ENCODE data around the gene NDUFAF5.

NDUFAF5 gene

GRCh38 chr20:13844296-13844695 is 59.5 kb downstream of the NDUFAF5 start:
- no CpG with 5 or more reads among the region's 4 CpGs for WGBS (ENCODE audit: insufficient coverage, insufficient read length)
- H3K9me3 ChIP-seq (ENCODE audit: control insufficient read depth, insufficient read depth, low read length) = no peaks in the 10 kb centered on the region
- no peak overlapping the region for H3K4me3 ChIP-seq (ENCODE audit: low read length)
- no peak overlapping the region for H3K27ac ChIP-seq (ENCODE audit: low read length)
- no peaks in the 10 kb centered on the region for H3K36me3 ChIP-seq (ENCODE audit: control insufficient read depth, insufficient read depth, low read length)
- no peaks in the 10 kb centered on the region for H3K4me1 ChIP-seq (ENCODE audit: control insufficient read depth, insufficient read depth, low read length)
- no peak for DNase-seq (ENCODE audit: low read depth, low spot score)
- no peaks in the 10 kb centered on the region; the same call in 1 of the 2 replicates for H3K27me3 ChIP-seq (ENCODE audit: control insufficient read depth, insufficient read depth, low read length)

- Histone ChIP-seq H3K4me1 (ENCODE audit: control insufficient read depth, insufficient read depth, low read length) (no peaks in the 10 kb centered on the region), H3K27me3 (ENCODE audit: control insufficient read depth, insufficient read depth, low read length) (no peaks in the 10 kb centered on the region; the same call in 1 of the 2 replicates), H3K27ac (ENCODE audit: low read length) (no peak overlapping the region), H3K9me3 (ENCODE audit: control insufficient read depth, insufficient read depth, low read length) (no peaks in the 10 kb centered on the region), H3K4me3 (ENCODE audit: low read length) (no peak overlapping the region), H3K36me3 (ENCODE audit: control insufficient read depth, insufficient read depth, low read length) (no peaks in the 10 kb centered on the region)
- no CpG with 5 or more reads among the region's 2 CpGs for WGBS (ENCODE audit: insufficient coverage, insufficient read length)
- DNase-seq (ENCODE audit: low read depth, low spot score) = no peak
Measured at GRCh38 chr20:13851279-13851678, 66.5 kb downstream of the NDUFAF5 start.

- no peak overlapping the region for H3K27ac ChIP-seq (ENCODE audit: low read length)
- H3K9me3 ChIP-seq (ENCODE audit: control insufficient read depth, insufficient read depth, low read length) = no peaks in the 10 kb centered on the region
- DNase-seq (ENCODE audit: low read depth, low spot score) = no peak
- no peaks in the 10 kb centered on the region for H3K4me1 ChIP-seq (ENCODE audit: control insufficient read depth, insufficient read depth, low read length)
- H3K27me3 ChIP-seq (ENCODE audit: control insufficient read depth, insufficient read depth, low read length) = no peaks in the 10 kb centered on the region; the same call in 1 of the 2 replicates
- no peaks in the 10 kb centered on the region for H3K36me3 ChIP-seq (ENCODE audit: control insufficient read depth, insufficient read depth, low read length)
- H3K4me3 ChIP-seq (ENCODE audit: low read length) = no peak overlapping the region
- no CpG with 5 or more reads among the region's 1 CpG for WGBS (ENCODE audit: insufficient coverage, insufficient read length)
Measured at GRCh38 chr20:13852306-13852705, 67.5 kb downstream of the NDUFAF5 start.

GRCh38 chr20:13855613-13856012 is 70.8 kb downstream of the NDUFAF5 start:
- Histone ChIP-seq H3K9me3 (ENCODE audit: control insufficient read depth, insufficient read depth, low read length) (no peaks in the 10 kb centered on the region), H3K27ac (ENCODE audit: low read length) (no peak overlapping the region), H3K4me1 (ENCODE audit: control insufficient read depth, insufficient read depth, low read length) (no peaks in the 10 kb centered on the region), H3K4me3 (ENCODE audit: low read length) (no peak overlapping the region), H3K36me3 (ENCODE audit: control insufficient read depth, insufficient read depth, low read length) (no peaks in the 10 kb centered on the region), H3K27me3 (ENCODE audit: control insufficient read depth, insufficient read depth, low read length) (no peaks in the 10 kb centered on the region)
- no peak for DNase-seq (ENCODE audit: low read depth, low spot score)
- no CpG with 5 or more reads among the region's 4 CpGs for WGBS (ENCODE audit: insufficient coverage, insufficient read length)

- WGBS (ENCODE audit: insufficient coverage, insufficient read length) = no CpG with 5 or more reads among the region's 4 CpGs
- no peak overlapping the region for H3K4me3 ChIP-seq (ENCODE audit: low read length)
- H3K27ac ChIP-seq (ENCODE audit: low read length) = no peak overlapping the region
- no peaks in the 10 kb centered on the region for H3K27me3 ChIP-seq (ENCODE audit: control insufficient read depth, insufficient read depth, low read length)
- H3K9me3 ChIP-seq (ENCODE audit: control insufficient read depth, insufficient read depth, low read length) = no peaks in the 10 kb centered on the region
- H3K36me3 ChIP-seq (ENCODE audit: control insufficient read depth, insufficient read depth, low read length) = no peaks in the 10 kb centered on the region
- no peak for DNase-seq (ENCODE audit: low read depth, low spot score)
- H3K4me1 ChIP-seq (ENCODE audit: control insufficient read depth, insufficient read depth, low read length) = no peaks in the 10 kb centered on the region
Measured at GRCh38 chr20:13856354-13856753, 71.5 kb downstream of the NDUFAF5 start.

- WGBS (ENCODE audit: insufficient coverage, insufficient read length) = no CpG with 5 or more reads among the region's 3 CpGs
- no peaks in the 10 kb centered on the region for H3K9me3 ChIP-seq (ENCODE audit: control insufficient read depth, insufficient read depth, low read length)
- H3K27me3 ChIP-seq (ENCODE audit: control insufficient read depth, insufficient read depth, low read length) = no peaks in the 10 kb centered on the region
- DNase-seq (ENCODE audit: low read depth, low spot score) = no peak
- H3K4me1 ChIP-seq (ENCODE audit: control insufficient read depth, insufficient read depth, low read length) = no peaks in the 10 kb centered on the region
- no peak overlapping the region for H3K4me3 ChIP-seq (ENCODE audit: low read length)
- H3K36me3 ChIP-seq (ENCODE audit: control insufficient read depth, insufficient read depth, low read length) = no peaks in the 10 kb centered on the region
- H3K27ac ChIP-seq (ENCODE audit: low read length) = no peak overlapping the region
Measured at GRCh38 chr20:13857304-13857703, 72.5 kb downstream of the NDUFAF5 start.

GRCh38 chr20:13857961-13858360 is 73.1 kb downstream of the NDUFAF5 start:
- DNase-seq (ENCODE audit: low read depth, low spot score) = no peak
- Histone ChIP-seq H3K9me3 (ENCODE audit: control insufficient read depth, insufficient read depth, low read length) (no peaks in the 10 kb centered on the region), H3K27me3 (ENCODE audit: control insufficient read depth, insufficient read depth, low read length) (no peaks in the 10 kb centered on the region), H3K4me3 (ENCODE audit: low read length) (no peak overlapping the region), H3K4me1 (ENCODE audit: control insufficient read depth, insufficient read depth, low read length) (no peaks in the 10 kb centered on the region), H3K27ac (ENCODE audit: low read length) (no peak overlapping the region), H3K36me3 (ENCODE audit: control insufficient read depth, insufficient read depth, low read length) (no peaks in the 10 kb centered on the region)
- WGBS (ENCODE audit: insufficient coverage, insufficient read length) = no CpG with 5 or more reads among the region's 7 CpGs

GRCh38 chr20:13858439-13858838 is 73.6 kb downstream of the NDUFAF5 start:
- H3K9me3 ChIP-seq (ENCODE audit: control insufficient read depth, insufficient read depth, low read length) = no peaks in the 10 kb centered on the region
- no CpG with 5 or more reads among the region's 5 CpGs for WGBS (ENCODE audit: insufficient coverage, insufficient read length)

GRCh38 chr20:13858871-13859270 is 74.0 kb downstream of the NDUFAF5 start:
- no peak overlapping the region for H3K4me3 ChIP-seq (ENCODE audit: low read length)
- DNase-seq (ENCODE audit: low read depth, low spot score) = no peak
- H3K27ac ChIP-seq (ENCODE audit: low read length) = no peak overlapping the region
- H3K9me3 ChIP-seq (ENCODE audit: control insufficient read depth, insufficient read depth, low read length) = no peaks in the 10 kb centered on the region
- no peaks in the 10 kb centered on the region for H3K27me3 ChIP-seq (ENCODE audit: control insufficient read depth, insufficient read depth, low read length)
- H3K36me3 ChIP-seq (ENCODE audit: control insufficient read depth, insufficient read depth, low read length) = no peaks in the 10 kb centered on the region
- H3K4me1 ChIP-seq (ENCODE audit: control insufficient read depth, insufficient read depth, low read length) = no peaks in the 10 kb centered on the region

More at GRCh38 chr20:13858439-13858838, 73.6 kb downstream of the NDUFAF5 start:
- H3K4me3 ChIP-seq (ENCODE audit: low read length) = no peak overlapping the region
- H3K27me3 ChIP-seq (ENCODE audit: control insufficient read depth, insufficient read depth, low read length) = no peaks in the 10 kb centered on the region
- no peak overlapping the region for H3K27ac ChIP-seq (ENCODE audit: low read length)
- no peak for DNase-seq (ENCODE audit: low read depth, low spot score)
- no peaks in the 10 kb centered on the region for H3K36me3 ChIP-seq (ENCODE audit: control insufficient read depth, insufficient read depth, low read length)
- no peaks in the 10 kb centered on the region for H3K4me1 ChIP-seq (ENCODE audit: control insufficient read depth, insufficient read depth, low read length)

- Histone ChIP-seq H3K9me3 (ENCODE audit: control insufficient read depth, insufficient read depth, low read length) (no peaks in the 10 kb centered on the region), H3K4me1 (ENCODE audit: control insufficient read depth, insufficient read depth, low read length) (no peaks in the 10 kb centered on the region), H3K27me3 (ENCODE audit: control insufficient read depth, insufficient read depth, low read length) (no peaks in the 10 kb centered on the region), H3K27ac (ENCODE audit: low read length) (no peak overlapping the region), H3K4me3 (ENCODE audit: low read length) (no peak overlapping the region), H3K36me3 (ENCODE audit: control insufficient read depth, insufficient read depth, low read length) (no peaks in the 10 kb centered on the region)
- no peak for DNase-seq (ENCODE audit: low read depth, low spot score)
- no CpG with 5 or more reads among the region's 2 CpGs for WGBS (ENCODE audit: insufficient coverage, insufficient read length)
Measured at GRCh38 chr20:13862245-13862644, 77.4 kb downstream of the NDUFAF5 start.

GRCh38 chr20:13863244-13863643 is 78.4 kb downstream of the NDUFAF5 start:
- no peak for DNase-seq (ENCODE audit: low read depth, low spot score)
- H3K9me3 ChIP-seq (ENCODE audit: control insufficient read depth, insufficient read depth, low read length) = no peaks in the 10 kb centered on the region
- H3K27ac ChIP-seq (ENCODE audit: low read length) = no peak overlapping the region
- no CpG with 5 or more reads among the region's 1 CpG for WGBS (ENCODE audit: insufficient coverage, insufficient read length)
- H3K4me3 ChIP-seq (ENCODE audit: low read length) = no peak overlapping the region
- no peaks in the 10 kb centered on the region for H3K36me3 ChIP-seq (ENCODE audit: control insufficient read depth, insufficient read depth, low read length)
- H3K4me1 ChIP-seq (ENCODE audit: control insufficient read depth, insufficient read depth, low read length) = no peaks in the 10 kb centered on the region
- H3K27me3 ChIP-seq (ENCODE audit: control insufficient read depth, insufficient read depth, low read length) = no peaks in the 10 kb centered on the region
